DOHH2 (cell line): Measurements from ENCODE around the gene AGER.

Experiments used
- EZH2phosphoT487 ChIP-seq: fragments of 200-600 bp; sonication (generic); IDR thresholded peaks from 2 replicates; pipeline ENCODE4 v1.6.1; 2017; ENCODE audit warnings: borderline replicate concordance, mild to moderate bottlenecking, antibody characterized with exemption, low read length, moderate library complexity, mixed read lengths
- TF ChIP-seq, protein P1 (sequence below): fragments of 200-600 bp; sonication (generic); IDR thresholded peaks from one replicate; pipeline ENCODE4 v1.5.1; 2014; ENCODE audit warnings: antibody characterized with exemption, mild to moderate bottlenecking, low read depth, low read length; ENCODE audit not compliant: poor library complexity, severe bottlenecking

DNA sequence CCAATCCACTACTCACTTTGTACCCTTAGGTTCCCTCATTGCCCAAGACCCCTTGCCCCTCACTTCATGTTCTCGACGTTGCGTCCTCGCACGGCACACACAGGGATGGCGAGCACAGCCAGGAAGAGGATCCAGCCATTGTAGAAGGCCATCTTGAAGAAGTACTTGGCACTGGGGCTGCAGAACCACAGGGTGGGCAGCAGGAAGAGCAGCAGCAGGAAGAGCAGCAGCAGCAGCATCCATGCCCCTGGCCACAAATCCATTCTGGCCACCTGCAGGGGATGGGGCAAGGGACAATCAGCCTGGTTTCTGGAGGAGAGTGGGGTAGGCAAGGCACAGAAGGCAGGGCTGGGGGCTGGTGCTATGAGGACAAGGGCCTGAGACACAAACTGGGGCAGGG, 12.8 kb downstream of the AGER start:
- TF ChIP-seq, protein P1, sequence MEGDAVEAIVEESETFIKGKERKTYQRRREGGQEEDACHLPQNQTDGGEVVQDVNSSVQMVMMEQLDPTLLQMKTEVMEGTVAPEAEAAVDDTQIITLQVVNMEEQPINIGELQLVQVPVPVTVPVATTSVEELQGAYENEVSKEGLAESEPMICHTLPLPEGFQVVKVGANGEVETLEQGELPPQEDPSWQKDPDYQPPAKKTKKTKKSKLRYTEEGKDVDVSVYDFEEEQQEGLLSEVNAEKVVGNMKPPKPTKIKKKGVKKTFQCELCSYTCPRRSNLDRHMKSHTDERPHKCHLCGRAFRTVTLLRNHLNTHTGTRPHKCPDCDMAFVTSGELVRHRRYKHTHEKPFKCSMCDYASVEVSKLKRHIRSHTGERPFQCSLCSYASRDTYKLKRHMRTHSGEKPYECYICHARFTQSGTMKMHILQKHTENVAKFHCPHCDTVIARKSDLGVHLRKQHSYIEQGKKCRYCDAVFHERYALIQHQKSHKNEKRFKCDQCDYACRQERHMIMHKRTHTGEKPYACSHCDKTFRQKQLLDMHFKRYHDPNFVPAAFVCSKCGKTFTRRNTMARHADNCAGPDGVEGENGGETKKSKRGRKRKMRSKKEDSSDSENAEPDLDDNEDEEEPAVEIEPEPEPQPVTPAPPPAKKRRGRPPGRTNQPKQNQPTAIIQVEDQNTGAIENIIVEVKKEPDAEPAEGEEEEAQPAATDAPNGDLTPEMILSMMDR: no peak
- TF ChIP-seq EZH2phosphoT487: no peak
